Mesendoderm (in vitro differentiated cells): Measurements from ENCODE around the gene SLC1A2.

Experiments
- DNase-seq: peaks from one replicate; pipeline ENCODE4 v3.0.0; 2013
- H2AK5ac ChIP-seq: 2 replicates; pipeline ENCODE4 v1.6.1; 2013; ENCODE audit warnings: low read length, inconsistent platforms
- H2BK120ac ChIP-seq: 2 replicates; pipeline ENCODE4 v1.6.1; 2013; ENCODE audit warnings: low read depth, mild to moderate bottlenecking, low read length, moderate library complexity, mixed read lengths
- H2BK15ac ChIP-seq: replicated peaks from 2 replicates; pipeline ENCODE4 v1.6.1; 2013; ENCODE audit warnings: low read depth, mild to moderate bottlenecking, moderate library complexity
- H2BK5ac ChIP-seq: 2 replicates; pipeline ENCODE4 v1.6.1; 2013; ENCODE audit warnings: low read length, inconsistent platforms
- H3K18ac ChIP-seq: 2 replicates; pipeline ENCODE4 v1.6.1; 2013; ENCODE audit warnings: mild to moderate bottlenecking, low read length, mixed read lengths
- H3K23ac ChIP-seq: one replicate; pipeline ENCODE4 v1.6.1; 2013; ENCODE audit warnings: low read length
- H3K27ac ChIP-seq: 2 replicates; pipeline ENCODE4 v1.5.1; 2013; ENCODE audit warnings: low read depth, mild to moderate bottlenecking, inconsistent platforms, low read length, moderate library complexity
- H3K27me3 ChIP-seq: 2 replicates; pipeline ENCODE4 v1.6.1; 2013; ENCODE audit warnings: low read length, control low read depth, mild to moderate bottlenecking, inconsistent platforms; ENCODE audit not compliant: insufficient read depth, poor library complexity
- H3K36me3 ChIP-seq: 2 replicates; pipeline ENCODE4 v1.6.1; 2013; ENCODE audit warnings: low read length, inconsistent platforms; ENCODE audit not compliant: control insufficient read depth, insufficient read depth
- H3K4ac ChIP-seq: one replicate; pipeline ENCODE4 v1.6.1; 2013; ENCODE audit warnings: low read depth, mild to moderate bottlenecking, low read length, moderate library complexity
- H3K4me1 ChIP-seq: 2 replicates; pipeline ENCODE4 v1.6.1; 2013; ENCODE audit warnings: low read depth, low read length, inconsistent platforms; ENCODE audit not compliant: control insufficient read depth
- H3K4me2 ChIP-seq: 2 replicates; pipeline ENCODE4 v1.6.1; 2013; ENCODE audit warnings: low read length
- H3K4me3 ChIP-seq: 2 replicates; pipeline ENCODE4 v1.5.1; 2013; ENCODE audit warnings: mild to moderate bottlenecking, low read length
- H3K56ac ChIP-seq: one replicate; pipeline ENCODE4 v1.6.1; 2013; ENCODE audit warnings: low read length
- H3K79me1 ChIP-seq: 2 replicates; pipeline ENCODE4 v1.6.1; 2013; ENCODE audit warnings: low read length, inconsistent platforms
- H3K79me2 ChIP-seq: 2 replicates; pipeline ENCODE4 v1.6.1; 2013; ENCODE audit warnings: mild to moderate bottlenecking, low read length; ENCODE audit not compliant: control insufficient read depth, insufficient read depth
- H3K9ac ChIP-seq: 2 replicates; pipeline ENCODE4 v1.6.1; 2013; ENCODE audit warnings: low read length, inconsistent platforms
- H4K5ac ChIP-seq: one replicate; pipeline ENCODE4 v1.6.1; 2013; ENCODE audit warnings: low read length
- H4K8ac ChIP-seq: one replicate; pipeline ENCODE4 v1.6.1; 2013; ENCODE audit warnings: low read depth, mild to moderate bottlenecking, control low read depth, low read length, moderate library complexity
- WGBS: extraction: QIAGEN DNeasy Blood & Tissue Kit; methylation state at CpG from one replicate; pipeline ENCODE4 v1.1.7; 2013; ENCODE audit warnings: low lambda C conversion rate, missing lambda C conversion rate; ENCODE audit not compliant: insufficient coverage; ENCODE audit errors: extremely low coverage; 5-methylcytosine and 5-hydroxymethylcytosine counted together

Gene SLC1A2

GRCh38 chr11:35321532-35322317 is 97.6 kb downstream of the SLC1A2 start:
- Histone ChIP-seq H3K27me3 (no peaks in the 10 kb centered on the region), H2BK5ac (no peak overlapping the region), H3K4ac (no peak overlapping the region), H3K4me1 (peaks cover 18% of the 10 kb centered on the region), H2BK120ac (no peak overlapping the region), H3K18ac (peak overlapping the region; percentile 33), H3K36me3 (no peaks in the 10 kb centered on the region), H3K79me1 (no peaks in the 10 kb centered on the region), H3K4me3 (no peak overlapping the region), H4K8ac (no peak overlapping the region), H2AK5ac (peak overlapping the region; percentile 49), H3K56ac (no peak overlapping the region), H3K4me2 (no peak overlapping the region), H3K9ac (no peak overlapping the region), H2BK15ac (peak overlapping the region; percentile 39), H3K27ac (no peak overlapping the region), H3K79me2 (no peaks in the 10 kb centered on the region), H3K23ac (no peak overlapping the region), H4K5ac (no peak overlapping the region)
- WGBS = no CpG with 5 or more reads among the region's 11 CpGs
- DNase-seq = no peak

DNA sequence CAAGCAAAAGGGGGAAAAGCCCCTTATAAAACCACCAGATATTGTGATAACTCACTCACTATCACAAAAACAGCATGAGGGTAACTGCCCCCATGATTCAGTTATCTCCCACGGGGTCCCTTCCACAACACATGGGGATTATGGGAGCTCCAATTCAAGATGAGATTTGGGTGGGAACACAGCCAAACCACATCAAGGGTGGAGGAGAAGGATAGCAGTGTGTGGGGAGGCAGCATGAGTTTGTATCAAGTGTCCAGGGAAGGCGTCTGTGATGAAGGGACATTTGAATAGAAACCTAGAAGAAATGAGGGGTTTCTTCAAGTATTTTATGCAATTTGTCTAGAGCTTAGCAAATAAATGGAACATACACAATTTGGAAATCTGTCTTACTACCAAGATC is 98.2 kb downstream of the SLC1A2 start:
- H3K9ac ChIP-seq = no peak overlapping the region
- no peak for DNase-seq
- no CpG with 5 or more reads among the region's 2 CpGs for WGBS

GRCh38 chr11:35318977-35319925 is 100.1 kb downstream of the SLC1A2 start:
- no peak overlapping the region for H3K27ac ChIP-seq
- H3K18ac ChIP-seq = peak overlapping the region; percentile 13
- H3K79me1 ChIP-seq = no peaks in the 10 kb centered on the region
- no peak overlapping the region for H3K4me3 ChIP-seq
- H3K4ac ChIP-seq = no peak overlapping the region
- H3K56ac ChIP-seq = no peak overlapping the region
- WGBS = no CpG with 5 or more reads among the region's 5 CpGs
- H3K4me1 ChIP-seq = peaks cover 18% of the 10 kb centered on the region
- DNase-seq = no peak
- no peaks in the 10 kb centered on the region for H3K27me3 ChIP-seq
- no peak overlapping the region for H3K23ac ChIP-seq
- peak overlapping the region; percentile 13 for H4K5ac ChIP-seq
- H3K79me2 ChIP-seq = no peaks in the 10 kb centered on the region
- H3K9ac ChIP-seq = no peak overlapping the region
- H4K8ac ChIP-seq = no peak overlapping the region
- H2AK5ac ChIP-seq = peak overlapping the region; percentile 49
- no peak overlapping the region for H2BK15ac ChIP-seq
- H2BK120ac ChIP-seq = no peak overlapping the region
- H2BK5ac ChIP-seq = peak overlapping the region; percentile 14
- no peak overlapping the region for H3K4me2 ChIP-seq
- H3K36me3 ChIP-seq = no peaks in the 10 kb centered on the region

More for the DNA sequence above, 98.2 kb downstream of the SLC1A2 start:
- H3K4me1 ChIP-seq = peaks cover 18% of the 10 kb centered on the region
- H3K4me3 ChIP-seq = no peak overlapping the region
- no peak overlapping the region for H4K8ac ChIP-seq
- no peak overlapping the region for H3K23ac ChIP-seq
- H2AK5ac ChIP-seq = no peak overlapping the region
- no peak overlapping the region for H2BK15ac ChIP-seq
- H3K79me1 ChIP-seq = no peaks in the 10 kb centered on the region
- no peaks in the 10 kb centered on the region for H3K79me2 ChIP-seq
- no peak overlapping the region for H2BK120ac ChIP-seq
- H3K4me2 ChIP-seq = no peak overlapping the region
- no peak overlapping the region for H2BK5ac ChIP-seq
- H3K27me3 ChIP-seq = no peaks in the 10 kb centered on the region
- no peak overlapping the region for H3K56ac ChIP-seq
- no peak overlapping the region for H3K27ac ChIP-seq
- no peaks in the 10 kb centered on the region for H3K36me3 ChIP-seq
- H3K18ac ChIP-seq = no peak overlapping the region
- H4K5ac ChIP-seq = no peak overlapping the region
- no peak overlapping the region for H3K4ac ChIP-seq

- H2BK15ac ChIP-seq = peak overlapping the region; percentile 80
- H3K56ac ChIP-seq = no peak overlapping the region
- no peak overlapping the region for H4K8ac ChIP-seq
- H3K18ac ChIP-seq = no peak overlapping the region
- no peak overlapping the region for H3K27ac ChIP-seq
- no peak overlapping the region for H2BK120ac ChIP-seq
- H3K9ac ChIP-seq = no peak overlapping the region
- no peaks in the 10 kb centered on the region for H3K79me2 ChIP-seq
- no CpG with 5 or more reads among the region's 1 CpG for WGBS
- no peaks in the 10 kb centered on the region for H3K79me1 ChIP-seq
- H3K4me3 ChIP-seq = no peak overlapping the region
- H4K5ac ChIP-seq = no peak overlapping the region
- H2AK5ac ChIP-seq = no peak overlapping the region
- H3K27me3 ChIP-seq = no peaks in the 10 kb centered on the region
- no peak overlapping the region for H2BK5ac ChIP-seq
- no peak overlapping the region for H3K4me2 ChIP-seq
- DNase-seq = no peak
- H3K4me1 ChIP-seq = peaks cover 18% of the 10 kb centered on the region
- H3K23ac ChIP-seq = no peak overlapping the region
- no peaks in the 10 kb centered on the region for H3K36me3 ChIP-seq
- H3K4ac ChIP-seq = no peak overlapping the region
These were observed 101.0 kb downstream of the SLC1A2 start for GRCh38 chr11:35318309-35318708.

DNA sequence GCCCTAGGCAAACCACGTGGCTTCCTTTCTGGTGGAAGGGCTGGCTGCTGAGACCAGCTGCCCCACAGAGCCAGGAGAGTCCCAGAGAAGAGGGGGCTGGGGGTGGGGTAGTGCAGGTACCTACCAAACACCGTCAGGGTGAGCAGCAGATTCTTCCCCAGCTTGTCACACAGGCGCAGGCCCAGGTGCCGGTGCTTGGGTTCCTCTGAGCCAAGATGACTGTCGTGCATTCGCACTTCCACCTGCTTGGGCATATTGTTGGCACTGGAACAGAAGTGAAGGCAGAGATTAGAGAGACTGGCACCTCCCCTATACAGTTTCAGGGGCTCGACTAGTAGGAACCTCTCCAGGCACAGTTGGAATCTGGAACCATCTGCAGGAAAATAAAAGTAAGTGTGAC is 102.1 kb downstream of the SLC1A2 start:
- Histone ChIP-seq H3K4me3 (no peak overlapping the region), H3K36me3 (no peaks in the 10 kb centered on the region), H3K4me2 (no peak overlapping the region), H4K5ac (no peak overlapping the region), H3K4ac (no peak overlapping the region), H3K9ac (no peak overlapping the region), H4K8ac (no peak overlapping the region), H3K79me2 (no peaks in the 10 kb centered on the region), H3K27me3 (no peaks in the 10 kb centered on the region), H3K23ac (no peak overlapping the region), H2BK15ac (no peak overlapping the region), H3K56ac (no peak overlapping the region), H3K4me1 (peaks cover 14% of the 10 kb centered on the region), H3K18ac (no peak overlapping the region), H3K27ac (no peak overlapping the region), H2BK120ac (no peak overlapping the region), H2AK5ac (no peak overlapping the region), H2BK5ac (no peak overlapping the region), H3K79me1 (no peaks in the 10 kb centered on the region)
- no peak for DNase-seq
- no CpG with 5 or more reads among the region's 7 CpGs for WGBS
